ENCODE data around the gene LSAMP.

GRCh38 chr3:116256843-116257485, 188.3 kb downstream of the LSAMP start:
- TF ChIP-seq POLR2AphosphoS5 (IDR thresholded peaks at IDR 0.05; ENCODE audit: low read depth), result no peak
- no peak for TF ChIP-seq JUNB (IDR thresholded peaks at IDR 0.05; ENCODE audit: unreplicated experiment)
- no peak for TF ChIP-seq EZH2 (IDR thresholded peaks at IDR 0.05; ENCODE audit: low read depth, unreplicated experiment)
- TF ChIP-seq ZNF331 (CRISPR knock-in tag; IDR thresholded peaks at IDR 0.05; ENCODE audit: low read depth), result no peak
- TF ChIP-seq EZH2phosphoT487 (IDR thresholded peaks at IDR 0.05; ENCODE audit: unreplicated experiment), result no peak
- TF ChIP-seq REST (IDR thresholded peaks at IDR 0.05; ENCODE audit: unreplicated experiment), result no peak
- TF ChIP-seq CTCF (conservative IDR thresholded peaks at IDR 0.05; ENCODE audit: low read depth in 2 of 2), result no peak
- no peak for TF ChIP-seq NANOG (IDR thresholded peaks at IDR 0.05; ENCODE audit: borderline replicate concordance)
- no peak for TF ChIP-seq CREB1 (CRISPR knock-in tag; IDR thresholded peaks at IDR 0.05; ENCODE audit: low read depth)
- no peak for TF ChIP-seq ETS1 (IDR thresholded peaks at IDR 0.05)
- TF ChIP-seq ZNF114 (CRISPR knock-in tag; IDR thresholded peaks at IDR 0.05), result no peak
- TF ChIP-seq STAT1 (IDR thresholded peaks at IDR 0.05; ENCODE audit: unreplicated experiment), result no peak
- no peak for TF ChIP-seq ZNF462 (CRISPR knock-in tag; IDR thresholded peaks at IDR 0.05)
